CD4-positive, alpha-beta T cell treated with Interleukin-12 subunit alpha and Interleukin-12 subunit beta, for 1 hour (primary cell): Measurements from ENCODE around the gene KCNMA1.

Source experiments
- DNase-seq: peaks from one replicate; pipeline ENCODE4 v3.0.0-alpha.2; 2020

KCNMA1 gene

GRCh38 chr10:77553311-77553710 is 84.3 kb downstream of the KCNMA1 start:
- no peak for DNase-seq

DNA sequence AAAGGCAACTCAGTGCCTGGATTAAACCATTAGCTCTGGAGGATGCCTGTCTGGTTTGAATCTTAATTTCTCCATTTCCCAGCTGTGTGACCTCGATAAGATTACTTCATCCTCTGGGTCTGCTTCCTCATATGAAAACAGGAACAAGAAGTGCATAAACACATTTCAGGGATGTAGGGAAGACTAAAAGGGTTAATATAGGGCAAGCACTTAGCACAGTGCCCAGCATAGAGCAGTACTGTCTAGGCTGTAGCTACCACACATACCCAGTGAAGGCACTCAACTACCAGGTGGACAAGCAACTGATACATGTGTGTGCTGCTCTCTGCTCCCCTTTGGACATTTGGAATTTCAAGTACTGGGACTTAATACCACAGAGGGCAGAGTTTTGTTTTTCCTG is 85.4 kb downstream of the KCNMA1 start:
- no peak for DNase-seq

DNA sequence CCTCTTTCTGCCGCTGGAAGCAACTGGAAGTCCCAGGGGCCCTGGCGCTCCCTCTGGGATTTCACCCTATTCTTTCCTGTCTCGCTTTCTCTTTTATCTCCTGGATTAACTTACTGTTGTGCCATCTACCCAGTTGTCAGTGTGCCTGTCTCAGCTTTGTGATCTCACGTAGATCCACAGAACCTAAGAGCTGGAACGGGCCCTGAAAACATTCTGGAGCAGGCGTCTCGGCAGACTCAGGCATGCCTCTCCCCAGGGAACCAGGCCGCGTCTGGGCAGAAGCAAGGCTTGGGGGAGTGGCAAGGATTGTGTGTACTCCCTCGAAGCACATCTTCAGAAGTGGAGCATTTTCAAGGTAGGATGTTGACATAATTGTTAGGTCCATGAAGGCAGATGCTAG is 87.2 kb downstream of the KCNMA1 start:
- DNase-seq, result no peak

DNA sequence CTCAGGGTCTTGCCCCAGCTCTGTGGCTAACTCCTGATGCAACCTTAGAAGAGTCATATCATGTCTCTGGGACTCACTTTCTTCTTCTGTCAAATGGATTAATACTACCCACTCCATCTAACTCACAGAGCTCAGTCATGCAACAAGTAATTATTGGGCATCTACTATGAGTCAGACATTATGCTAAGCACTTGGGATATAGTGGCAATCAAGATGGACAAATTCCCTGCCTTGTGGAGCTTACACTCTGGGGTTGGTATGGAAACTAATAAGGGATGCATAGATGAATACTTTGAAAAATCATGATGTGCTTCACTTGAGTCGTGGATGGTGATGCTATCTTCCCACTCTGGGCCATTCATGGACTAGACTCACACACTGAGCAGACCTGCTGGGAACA is 88.9 kb downstream of the KCNMA1 start:
- no peak for DNase-seq

GRCh38 chr10:77548157-77548556 is 89.5 kb downstream of the KCNMA1 start:
- DNase-seq, result no peak

GRCh38 chr10:77547307-77548050 is 90.1 kb downstream of the KCNMA1 start:
- no peak for DNase-seq

- no peak for DNase-seq
Measured at GRCh38 chr10:77546042-77546441, 91.6 kb downstream of the KCNMA1 start.

DNA sequence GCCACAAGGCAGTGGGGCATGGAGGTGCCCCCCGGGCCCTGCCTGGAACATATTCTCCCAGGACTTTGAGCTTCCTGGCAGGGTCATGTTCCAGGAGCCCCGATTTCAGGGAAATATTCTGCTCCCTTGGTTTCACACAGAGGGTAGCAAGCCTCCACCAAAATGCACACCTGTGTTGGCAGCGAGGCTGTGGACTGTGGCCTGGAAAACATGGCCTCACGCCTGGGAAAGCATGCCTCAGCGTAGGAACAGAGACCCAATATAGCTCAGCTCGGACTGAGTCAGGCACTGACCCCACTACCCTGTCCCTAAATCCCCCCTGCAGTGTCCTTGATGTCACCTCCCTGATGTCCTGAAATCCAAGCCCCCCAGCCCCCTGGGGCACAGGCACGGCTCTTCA is 92.0 kb downstream of the KCNMA1 start:
- DNase-seq, result no peak

DNA sequence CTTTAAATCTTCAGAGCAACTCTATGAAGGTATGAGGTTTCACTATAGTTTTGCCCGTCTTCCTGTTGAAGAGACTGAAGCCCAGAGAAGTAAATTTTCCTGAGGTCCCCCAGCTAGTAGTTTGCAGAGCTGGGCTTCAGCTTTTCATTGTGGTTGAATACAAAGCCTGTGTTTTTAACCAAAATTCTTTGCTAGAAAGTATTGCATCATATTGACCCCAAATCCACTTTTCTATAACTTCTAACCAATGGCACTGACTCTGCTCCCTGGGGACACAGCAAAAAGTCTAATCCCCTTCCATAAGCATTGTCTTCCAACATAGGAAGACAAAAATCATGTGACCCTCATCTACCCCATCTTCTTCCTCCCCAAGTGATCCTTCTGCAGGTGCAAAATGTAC is 93.0 kb downstream of the KCNMA1 start:
- no peak for DNase-seq

GRCh38 chr10:77542710-77543259 is 94.8 kb downstream of the KCNMA1 start:
- no peak for DNase-seq

DNA sequence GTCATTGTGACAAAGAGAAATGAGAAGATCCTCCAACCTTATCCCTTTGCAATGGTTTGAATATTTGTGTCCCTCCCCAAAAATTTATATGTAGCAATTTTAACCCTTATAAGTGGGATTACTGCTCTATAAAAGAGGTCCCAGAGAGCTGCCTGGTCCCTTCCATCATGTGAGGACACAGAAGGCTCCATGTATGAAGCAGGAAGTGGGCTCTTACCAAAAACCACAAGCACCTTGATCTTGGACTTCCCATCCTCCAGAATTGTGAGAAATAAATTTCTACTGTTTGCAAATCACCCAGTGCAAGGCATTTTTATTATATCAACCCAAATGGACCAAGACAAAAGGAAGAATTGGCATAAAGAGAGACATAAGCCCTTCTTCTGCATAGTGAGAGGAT is 95.7 kb downstream of the KCNMA1 start:
- no peak for DNase-seq

- no peak for DNase-seq
Measured at GRCh38 chr10:77541247-77541646, 96.4 kb downstream of the KCNMA1 start.

DNA sequence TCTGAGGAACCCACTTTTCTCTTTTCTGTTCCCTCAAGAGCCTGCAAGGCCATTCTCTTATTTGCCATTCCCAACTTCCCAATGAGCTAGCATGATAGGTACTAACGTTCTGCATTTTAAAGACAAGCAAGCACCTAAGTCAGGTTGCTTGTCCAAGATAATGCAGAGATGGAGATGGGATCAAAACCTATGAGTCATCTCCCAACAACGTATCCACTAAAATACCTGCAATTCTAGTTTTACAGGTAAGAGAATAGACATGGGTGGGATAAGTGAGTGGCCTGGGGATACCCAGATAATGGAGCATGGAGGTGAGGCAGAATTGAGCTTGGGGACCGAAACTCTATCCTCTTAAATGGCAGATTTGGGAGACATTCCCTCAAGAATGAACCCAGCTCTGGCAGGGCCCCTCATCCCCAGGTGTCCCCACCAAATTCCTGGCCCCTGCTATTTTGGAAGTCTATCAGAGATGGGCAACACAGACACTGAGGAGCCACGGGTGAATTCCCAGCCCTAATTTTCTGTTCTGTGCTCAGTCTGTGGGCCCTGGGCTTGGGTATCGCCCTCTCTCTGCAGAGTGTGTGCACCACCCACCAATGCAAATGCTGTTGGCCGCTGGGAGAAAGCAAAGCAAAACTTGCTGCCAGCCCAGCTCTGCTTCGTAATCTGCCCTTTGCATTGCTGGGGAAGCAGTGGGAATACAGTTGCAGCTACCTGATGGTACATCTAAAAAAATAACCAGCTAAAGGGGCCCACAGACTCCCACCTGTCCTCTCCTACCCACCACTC is 98.3 kb downstream of the KCNMA1 start:
- no peak for DNase-seq

DNA sequence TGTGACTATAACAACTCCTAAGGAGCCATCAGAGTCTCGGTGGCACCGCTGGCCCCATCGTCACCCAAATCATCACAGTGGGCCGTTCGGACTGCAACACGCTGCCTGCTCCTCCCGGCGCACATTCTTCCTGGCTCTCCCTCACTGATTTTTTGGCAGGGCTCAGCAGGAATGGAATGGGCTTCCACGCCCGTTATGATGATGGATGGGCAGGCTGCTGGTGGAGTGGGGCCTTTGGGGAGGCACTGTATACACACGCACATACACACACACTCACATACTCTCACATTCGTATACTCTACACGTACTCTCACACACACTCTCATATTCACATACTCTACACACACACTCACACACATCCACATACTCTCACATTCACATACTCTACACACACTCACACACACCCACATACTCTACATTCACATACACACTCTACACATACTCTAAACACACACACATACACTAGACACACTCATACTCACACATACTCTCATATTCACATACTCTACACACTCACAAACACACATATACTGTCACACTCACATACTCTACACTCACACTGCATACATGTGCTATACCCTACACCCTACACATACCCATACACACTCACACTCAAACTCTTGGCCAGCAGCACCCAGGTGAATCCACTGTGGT is 99.8 kb downstream of the KCNMA1 start:
- no peak for DNase-seq

GRCh38 chr10:77537071-77537470 is 100.5 kb downstream of the KCNMA1 start:
- DNase-seq, result no peak

- no peak for DNase-seq
Measured at GRCh38 chr10:77533887-77534278, 103.7 kb downstream of the KCNMA1 start.

GRCh38 chr10:77533146-77533886 is 104.3 kb downstream of the KCNMA1 start:
- no peak for DNase-seq

DNA sequence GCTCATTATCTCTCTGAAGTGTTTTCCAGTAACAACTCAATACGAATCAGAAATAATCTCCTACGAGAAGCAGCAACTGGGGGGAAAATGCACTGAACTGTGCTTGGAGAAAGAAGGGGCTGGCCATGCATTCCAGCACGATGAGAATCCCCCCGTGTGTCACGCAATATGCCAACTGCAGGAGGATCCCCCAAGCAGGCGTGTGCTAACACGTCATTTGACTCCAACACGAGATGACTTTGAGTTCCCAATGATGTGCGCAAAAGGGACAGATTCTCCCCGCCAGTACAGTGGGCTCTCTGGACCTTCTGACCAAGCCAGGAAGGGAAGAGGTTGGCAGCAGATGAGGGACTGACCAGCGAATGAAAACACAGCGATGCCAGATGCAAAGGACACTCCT is 105.5 kb downstream of the KCNMA1 start:
- no peak for DNase-seq

DNA sequence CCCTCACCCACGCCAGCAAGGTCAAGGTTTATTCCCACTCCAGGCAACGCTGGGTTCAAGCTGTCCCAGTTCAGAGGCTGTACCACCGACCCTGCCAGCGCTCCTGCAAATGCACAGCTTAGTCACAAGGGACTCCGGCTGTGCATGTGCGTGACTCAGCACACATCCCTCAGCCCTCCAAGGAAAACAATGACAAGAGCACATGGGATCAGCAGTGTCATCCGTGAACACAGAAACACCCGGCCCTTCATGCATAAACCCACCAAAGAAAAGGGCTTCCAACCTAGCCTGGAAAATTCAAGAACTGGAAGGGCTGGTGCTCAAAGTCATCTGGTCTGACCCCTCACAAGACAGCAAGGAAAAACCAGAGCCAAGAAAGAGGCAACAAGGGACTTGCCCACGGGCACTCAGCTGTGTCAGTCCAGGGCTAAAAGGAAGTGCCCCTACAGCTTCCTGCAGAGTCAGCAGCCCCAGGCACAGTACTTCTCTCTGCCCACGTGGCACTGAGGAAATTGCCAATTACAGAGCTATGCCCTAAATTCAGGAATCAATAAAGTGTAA is 106.1 kb downstream of the KCNMA1 start:
- DNase-seq, result no peak

DNA sequence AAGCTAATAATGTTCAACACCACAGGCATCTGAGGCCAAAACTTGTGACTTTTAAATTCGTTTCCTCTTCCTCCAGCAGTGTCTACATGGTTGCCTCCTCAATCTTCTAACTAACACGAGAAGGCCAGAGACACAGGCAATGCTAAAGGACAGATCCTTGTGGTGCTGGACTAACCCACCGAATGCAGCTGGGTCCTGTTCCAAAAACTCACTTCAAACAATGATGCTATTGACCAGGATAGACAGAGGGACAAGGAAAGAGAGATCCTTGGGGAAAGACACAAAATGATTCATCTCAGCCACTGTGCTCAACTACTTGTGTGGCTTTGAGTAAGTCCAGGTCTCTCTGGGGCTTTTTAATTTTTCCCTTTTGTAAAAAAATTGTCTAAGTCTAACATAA is 107.6 kb downstream of the KCNMA1 start:
- DNase-seq, result no peak

DNA sequence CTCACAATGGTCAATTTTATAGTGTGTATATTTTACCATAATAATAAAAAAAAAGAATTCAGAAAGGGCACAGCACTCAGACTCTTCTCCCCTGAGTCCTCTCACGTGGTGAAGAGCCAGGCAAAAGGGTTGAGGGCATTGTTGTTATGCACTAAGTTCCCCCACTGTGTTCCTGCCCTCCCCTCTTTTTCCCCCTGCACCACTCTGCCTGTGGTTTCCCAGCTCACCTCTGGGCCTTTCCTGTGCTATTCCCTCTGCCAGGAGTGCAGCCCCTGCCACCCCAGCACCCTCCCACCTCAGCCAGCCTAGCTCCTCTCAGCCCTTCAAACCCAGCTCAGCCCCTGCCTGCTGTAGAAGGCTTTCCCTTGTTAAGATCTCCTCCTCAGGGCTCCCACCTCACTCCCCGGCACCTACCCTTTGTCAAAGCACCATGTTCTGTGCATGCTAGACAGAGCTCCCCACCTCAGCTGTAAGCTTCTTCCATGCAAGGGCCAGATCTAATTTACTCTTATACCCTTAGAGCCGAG is 108.5 kb downstream of the KCNMA1 start:
- DNase-seq, result no peak

DNA sequence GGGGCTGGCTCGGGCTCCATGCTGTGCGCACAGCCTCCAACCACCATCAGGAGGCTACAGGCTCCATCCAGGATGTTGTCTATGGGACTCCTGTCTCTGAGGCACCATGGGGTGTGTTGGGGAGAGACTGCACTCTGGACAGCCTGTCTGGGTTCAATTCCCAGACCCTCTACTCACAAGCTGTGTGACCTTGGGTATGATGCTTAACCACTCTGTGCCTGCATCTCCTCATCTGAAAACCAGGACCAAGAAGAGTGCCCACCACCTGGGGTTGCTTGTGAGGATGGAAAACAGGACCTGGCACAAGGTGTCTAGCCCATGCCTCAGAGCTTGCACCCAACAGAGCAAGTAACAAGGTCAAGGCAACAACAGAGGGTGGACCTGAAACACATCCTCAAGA is 109.8 kb downstream of the KCNMA1 start:
- no peak for DNase-seq
